Stimulated activated naive CD8-positive, alpha-beta T cell treated with anti-CD3 and anti-CD28 coated beads, Interleukin-15, Interleukin-2, amounts not matched to agents 100 ng/mL and 50 ng/mL, for 24 hours (primary cell): ENCODE results near the gene SIRT7.

Experiments
- H3K27ac Mint-ChIP-seq: one replicate; pipeline ENCODE4 v1.8.0; 2021; ENCODE audit warnings: mild to moderate bottlenecking, mixed read lengths
- H3K27me3 Mint-ChIP-seq: one replicate; pipeline ENCODE4 v1.8.0; 2021; ENCODE audit warnings: mixed read lengths
- H3K36me3 Mint-ChIP-seq: one replicate; pipeline ENCODE4 v1.8.0; 2021; ENCODE audit warnings: low read depth, mixed read lengths
- H3K4me1 Mint-ChIP-seq: one replicate; pipeline ENCODE4 v1.8.0; 2021; ENCODE audit warnings: low read depth, mixed read lengths
- H3K4me3 Mint-ChIP-seq: one replicate; pipeline ENCODE4 v1.8.0; 2021; ENCODE audit warnings: mild to moderate bottlenecking, mixed read lengths
- H3K9me3 Mint-ChIP-seq: one replicate; pipeline ENCODE4 v1.8.0; 2021; ENCODE audit warnings: mixed read lengths

The SIRT7 gene

DNA sequence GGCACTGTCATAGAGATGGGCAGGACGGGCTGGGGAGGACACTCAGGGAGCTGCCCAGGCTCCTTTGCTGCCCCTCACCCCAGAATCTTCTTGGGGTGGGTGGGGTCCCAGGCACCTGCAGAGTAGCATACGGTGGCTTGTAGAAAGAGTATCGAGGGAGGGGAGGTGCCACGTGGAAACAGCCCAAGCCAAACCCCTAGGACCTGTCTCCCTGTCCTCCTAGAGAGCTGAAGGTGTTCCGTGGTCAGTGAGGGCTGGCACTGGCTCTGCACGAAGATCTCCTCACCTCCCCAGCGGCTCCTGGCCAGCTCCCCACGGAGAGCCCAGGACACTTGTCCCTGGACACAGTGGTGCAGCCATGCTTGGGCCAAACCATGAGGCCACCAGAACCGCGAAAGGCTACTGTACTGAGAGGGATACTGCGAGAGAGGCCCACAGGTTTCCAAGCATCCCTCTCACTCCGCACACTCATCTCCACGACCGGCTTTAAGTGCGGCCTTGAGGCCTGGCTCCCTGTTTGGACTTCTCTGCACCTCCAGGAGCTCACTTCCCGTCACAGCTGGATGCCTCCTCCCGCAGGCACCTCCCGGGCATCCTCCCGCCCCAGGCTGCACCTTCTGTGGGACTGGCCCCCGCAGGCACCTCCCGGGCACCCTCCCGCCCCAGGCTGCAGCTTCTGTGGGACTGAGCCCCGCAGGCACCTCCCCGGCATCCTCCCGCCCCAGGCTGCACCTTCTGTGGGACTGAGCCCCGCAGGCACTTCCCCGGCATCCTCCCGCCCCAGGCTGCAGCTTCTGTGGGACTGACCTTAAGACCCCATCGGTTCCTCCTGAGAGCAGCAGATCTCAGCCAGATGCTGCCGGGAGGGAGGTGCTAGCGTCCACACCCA is 11.5 kb upstream of the SIRT7 start:
- H3K27ac Mint-ChIP-seq, result no peak overlapping the region
- H3K27me3 Mint-ChIP-seq, result peaks cover 4% of the 10 kb centered on the region
- peaks cover 13% of the 10 kb centered on the region for H3K36me3 Mint-ChIP-seq
- H3K4me1 Mint-ChIP-seq, result peaks cover 36% of the 10 kb centered on the region
- H3K4me3 Mint-ChIP-seq, result peak overlapping the region; percentile 65
- H3K9me3 Mint-ChIP-seq, result no peaks in the 10 kb centered on the region

DNA sequence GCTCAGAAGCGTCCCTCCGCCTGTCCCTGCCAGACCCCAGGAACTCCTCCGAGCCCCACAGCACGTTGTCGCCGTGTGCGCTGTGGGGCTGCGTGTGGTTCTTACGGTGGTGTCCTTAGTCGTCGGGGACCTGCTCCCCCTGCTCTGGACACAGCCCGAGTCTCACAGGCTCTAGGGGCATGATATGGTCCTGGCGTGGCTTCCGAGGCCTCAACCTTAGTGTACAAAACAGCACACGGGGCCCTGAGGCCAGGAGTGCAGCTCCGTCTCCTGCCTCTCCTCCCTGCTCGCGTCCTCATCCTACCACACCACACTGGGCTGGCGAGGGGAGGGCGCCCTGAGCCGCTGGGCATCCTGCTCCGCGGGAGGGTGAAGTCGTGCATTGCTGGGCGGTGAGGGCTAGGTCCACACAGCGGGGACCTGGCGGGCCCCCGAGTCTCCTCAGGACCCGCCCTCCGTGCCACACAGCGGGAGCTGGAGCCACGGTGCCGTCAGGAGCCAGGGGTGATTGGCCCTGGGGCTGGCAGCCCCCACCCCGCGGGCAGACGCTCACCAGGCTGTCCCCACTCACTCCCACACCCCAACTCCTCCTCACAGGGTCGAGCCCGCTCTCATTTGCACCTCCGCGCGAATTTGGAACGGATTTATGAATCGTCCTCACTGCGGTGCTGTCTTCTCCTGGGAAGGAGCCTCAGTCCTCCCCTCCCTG is 10.7 kb upstream of the SIRT7 start:
- Mint-ChIP-seq H3K27me3 (peaks cover 4% of the 10 kb centered on the region), H3K27ac (no peak overlapping the region), H3K9me3 (no peaks in the 10 kb centered on the region), H3K4me3 (peak overlapping the region; percentile 78), H3K36me3 (peaks cover 8% of the 10 kb centered on the region), H3K4me1 (peaks cover 38% of the 10 kb centered on the region)

DNA sequence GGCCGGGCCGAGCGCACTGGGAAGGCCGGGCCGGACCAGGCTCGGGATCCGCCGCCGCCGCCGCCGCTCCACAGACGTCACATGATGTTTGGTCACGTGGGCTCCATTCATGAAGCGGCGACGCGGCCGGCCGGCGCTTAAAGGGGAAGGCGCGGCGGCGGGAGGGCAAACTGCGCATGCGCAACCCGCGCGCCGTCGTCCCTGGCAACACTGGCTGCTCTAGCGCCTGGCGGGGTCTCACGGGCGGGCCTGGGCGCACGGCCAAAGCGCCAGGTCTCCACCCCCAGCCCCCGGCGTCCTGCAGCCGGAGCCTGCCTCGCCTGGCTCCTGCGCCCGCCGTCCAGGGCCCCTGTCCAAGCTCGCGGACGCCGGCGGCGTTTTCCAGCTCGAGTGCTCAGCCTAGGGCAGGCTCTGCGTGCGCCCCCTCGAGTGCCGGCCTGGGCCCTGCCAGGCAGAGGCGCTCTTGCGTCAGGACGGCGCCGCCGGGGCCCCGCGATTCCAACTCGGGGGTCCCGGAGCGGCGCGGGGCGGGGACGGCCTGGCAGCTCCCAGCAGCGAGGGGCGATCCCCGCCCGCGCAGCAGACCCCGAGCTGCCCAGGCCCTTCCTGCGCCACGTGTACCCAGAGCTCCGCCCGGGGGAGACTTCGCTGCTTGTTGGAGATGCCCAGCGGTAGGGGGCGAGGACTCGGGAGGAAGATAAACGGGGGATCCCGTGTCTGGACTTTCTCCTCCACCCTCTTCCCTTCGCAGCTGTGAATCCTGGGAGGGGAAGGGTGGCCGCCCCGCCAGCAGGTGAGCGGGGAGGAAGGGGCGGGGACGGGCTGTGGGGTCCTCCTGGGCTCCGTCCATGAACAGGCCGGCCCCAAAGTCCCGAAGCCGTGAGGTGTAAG is 9.9 kb upstream of the SIRT7 start, which contains the start of gene MAFG:
Gene MAFG, minus strand, starts transcription at position 83 of the 891 bp plus-strand sequence. CDS start 4,550 bp downstream, outside the sequence.
- Mint-ChIP-seq H3K27me3 (peaks cover 4% of the 10 kb centered on the region), H3K4me3 (peak within 1 kb of the TSS; percentile 86), H3K36me3 (peaks cover 2% of the 10 kb centered on the region), H3K27ac (peak within 1 kb of the TSS; percentile 79), H3K9me3 (no peaks in the 10 kb centered on the region), H3K4me1 (peaks cover 37% of the 10 kb centered on the region)

DNA sequence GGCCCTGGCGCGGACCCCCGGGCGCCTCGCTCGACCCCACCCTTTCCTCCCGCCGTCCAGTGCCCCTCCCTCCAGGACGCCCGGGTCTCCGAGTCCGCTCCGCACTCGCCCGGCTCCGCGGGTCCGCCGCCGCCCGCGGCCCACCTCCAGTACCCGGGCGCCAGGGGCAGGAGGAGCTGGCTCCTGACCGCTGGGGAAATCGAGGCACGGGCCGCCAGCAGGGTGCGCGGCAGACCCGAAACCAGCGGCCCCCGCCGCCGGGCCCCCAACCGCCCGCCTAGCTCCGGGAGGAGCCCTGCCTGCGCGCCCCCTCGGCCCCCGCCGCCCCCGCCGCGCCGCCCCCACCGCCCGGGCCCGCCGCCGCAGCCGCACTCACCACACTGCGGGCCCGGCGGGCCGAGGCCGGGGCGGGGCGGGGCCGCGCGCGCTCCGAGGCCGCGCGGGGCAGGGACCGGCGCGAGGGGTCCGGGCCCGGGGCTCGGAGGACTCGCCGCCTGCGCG is 9.2 kb upstream of the SIRT7 start:
- no peaks in the 10 kb centered on the region for H3K9me3 Mint-ChIP-seq
- no peak overlapping the region for H3K27ac Mint-ChIP-seq
- H3K36me3 Mint-ChIP-seq, result no peaks in the 10 kb centered on the region
- H3K27me3 Mint-ChIP-seq, result peaks cover 4% of the 10 kb centered on the region
- peaks cover 34% of the 10 kb centered on the region for H3K4me1 Mint-ChIP-seq
- peak overlapping the region; percentile 70 for H3K4me3 Mint-ChIP-seq

DNA sequence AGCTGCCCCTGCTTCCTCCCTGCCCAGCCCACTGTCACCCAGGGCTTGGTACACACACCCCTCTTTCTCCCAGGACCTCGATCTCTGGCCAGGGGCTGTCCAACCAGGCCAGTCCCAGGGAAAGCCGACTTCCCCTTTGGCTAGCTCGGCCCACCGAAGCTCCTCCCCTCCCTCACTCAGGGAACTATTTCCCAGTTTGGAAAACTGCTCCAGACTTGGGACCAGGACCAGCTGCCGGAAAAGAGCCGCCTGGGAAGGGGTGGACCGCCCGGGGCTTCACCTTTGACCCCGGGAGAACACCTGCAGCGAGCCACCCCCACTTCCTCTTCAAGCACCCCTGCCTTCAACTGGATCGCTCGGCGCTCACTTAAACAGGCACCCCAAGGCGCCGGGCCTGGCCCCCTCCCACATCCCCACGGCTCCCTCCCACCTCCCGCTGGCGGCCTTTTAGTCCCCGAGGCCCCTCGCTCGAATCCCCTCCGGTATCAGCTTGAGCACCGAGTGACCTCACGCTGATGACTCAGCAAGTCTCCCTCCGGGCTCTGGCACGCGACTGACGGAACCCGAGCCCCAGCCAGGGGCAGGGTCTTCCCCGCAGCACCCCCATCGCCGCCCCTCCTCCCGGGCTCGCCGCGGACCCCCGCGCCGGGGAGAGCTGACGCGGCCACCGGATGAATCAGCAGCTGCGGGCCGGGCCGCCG is 8.6 kb upstream of the SIRT7 start:
- Mint-ChIP-seq H3K27ac (peak overlapping the region; percentile 79), H3K9me3 (no peaks in the 10 kb centered on the region), H3K4me1 (peaks cover 31% of the 10 kb centered on the region)

DNA sequence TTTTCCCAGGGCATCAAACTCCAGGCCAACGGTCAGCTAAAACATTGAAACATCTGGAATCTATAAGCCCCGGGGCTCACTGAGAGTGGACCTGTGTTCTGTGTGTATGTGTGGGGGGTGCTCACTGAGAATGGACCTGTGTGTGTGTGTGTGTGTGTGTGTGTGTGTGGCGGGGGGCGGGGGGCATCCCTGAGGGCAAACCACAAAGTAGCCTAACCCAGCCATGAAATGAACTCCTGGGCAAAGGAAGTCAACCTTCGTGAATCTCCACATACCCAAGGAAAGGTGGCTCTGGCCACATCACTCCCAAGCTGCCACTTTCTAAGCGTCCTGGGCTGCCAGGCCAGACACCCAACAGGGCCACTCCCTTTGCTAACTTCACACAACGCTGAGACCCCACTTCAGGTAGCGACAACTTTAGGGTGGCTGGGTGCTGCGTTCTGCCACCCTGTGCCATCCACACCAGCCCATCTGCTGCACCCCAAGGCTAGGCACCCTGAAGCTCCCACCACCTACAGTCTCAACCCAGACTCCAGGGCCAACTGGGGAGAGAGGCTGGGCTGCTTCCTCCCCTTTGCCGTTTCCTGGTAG is 8.0 kb upstream of the SIRT7 start:
- H3K4me1 Mint-ChIP-seq, result peaks cover 29% of the 10 kb centered on the region
- H3K27me3 Mint-ChIP-seq, result peaks cover 4% of the 10 kb centered on the region
- H3K4me3 Mint-ChIP-seq, result peak overlapping the region; percentile 86
- H3K27ac Mint-ChIP-seq, result peak overlapping the region; percentile 79
- peaks cover 5% of the 10 kb centered on the region for H3K36me3 Mint-ChIP-seq
- no peaks in the 10 kb centered on the region for H3K9me3 Mint-ChIP-seq

More for the DNA sequence above, 8.6 kb upstream of the SIRT7 start:
- Mint-ChIP-seq H3K27me3 (peaks cover 4% of the 10 kb centered on the region), H3K4me3 (peak overlapping the region; percentile 86), H3K36me3 (no peaks in the 10 kb centered on the region)

DNA sequence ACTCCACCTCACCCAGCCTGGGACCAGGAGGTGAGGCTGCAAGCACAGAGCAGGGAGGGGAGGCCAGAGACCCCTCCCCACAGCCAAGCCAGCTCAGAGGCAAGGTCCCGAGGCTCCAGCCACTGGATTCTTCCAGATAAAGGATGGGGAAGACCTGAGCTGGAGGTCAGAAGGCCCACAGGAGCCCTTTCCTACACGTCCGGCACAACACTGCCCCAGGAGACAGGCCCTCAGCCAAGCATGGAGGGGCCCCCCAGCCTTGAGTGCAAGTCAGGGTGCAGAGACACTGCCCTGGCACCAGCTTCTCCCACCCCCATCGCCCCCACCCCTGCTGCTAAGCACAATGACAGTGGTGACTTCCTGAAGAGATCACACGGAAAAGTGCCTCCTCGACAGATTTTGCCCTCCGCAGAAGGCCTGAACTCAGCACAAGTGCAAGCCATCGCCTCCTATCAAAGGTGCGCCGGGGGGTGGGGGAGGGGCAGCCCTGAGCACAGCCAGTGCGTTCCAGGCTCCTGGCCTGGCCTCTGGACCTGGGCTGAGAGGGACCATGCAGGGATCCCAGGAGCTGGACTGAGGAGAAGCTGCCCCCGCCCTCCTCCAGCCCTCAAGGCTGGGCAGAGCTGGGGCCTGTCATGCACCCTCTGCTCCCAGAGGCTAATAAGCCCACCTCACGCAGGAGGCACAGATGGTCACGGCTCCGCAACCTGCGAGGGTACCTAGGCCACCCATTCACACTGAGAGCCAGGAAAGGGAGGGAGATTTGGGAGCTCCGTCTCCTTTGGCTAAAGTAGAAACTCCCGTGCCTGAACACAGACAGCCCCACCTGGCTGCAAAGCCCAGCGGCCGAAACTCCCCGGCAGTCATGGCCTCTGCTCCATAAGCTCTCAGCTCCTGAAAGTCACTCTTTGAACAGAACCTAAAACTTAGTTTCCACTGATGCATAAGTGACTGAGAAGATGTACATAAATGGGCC is 6.9 kb upstream of the SIRT7 start:
- Mint-ChIP-seq H3K9me3 (no peaks in the 10 kb centered on the region), H3K27me3 (peaks cover 4% of the 10 kb centered on the region), H3K4me3 (peak overlapping the region; percentile 23), H3K4me1 (peaks cover 24% of the 10 kb centered on the region), H3K27ac (no peak overlapping the region), H3K36me3 (peaks cover 5% of the 10 kb centered on the region)

DNA sequence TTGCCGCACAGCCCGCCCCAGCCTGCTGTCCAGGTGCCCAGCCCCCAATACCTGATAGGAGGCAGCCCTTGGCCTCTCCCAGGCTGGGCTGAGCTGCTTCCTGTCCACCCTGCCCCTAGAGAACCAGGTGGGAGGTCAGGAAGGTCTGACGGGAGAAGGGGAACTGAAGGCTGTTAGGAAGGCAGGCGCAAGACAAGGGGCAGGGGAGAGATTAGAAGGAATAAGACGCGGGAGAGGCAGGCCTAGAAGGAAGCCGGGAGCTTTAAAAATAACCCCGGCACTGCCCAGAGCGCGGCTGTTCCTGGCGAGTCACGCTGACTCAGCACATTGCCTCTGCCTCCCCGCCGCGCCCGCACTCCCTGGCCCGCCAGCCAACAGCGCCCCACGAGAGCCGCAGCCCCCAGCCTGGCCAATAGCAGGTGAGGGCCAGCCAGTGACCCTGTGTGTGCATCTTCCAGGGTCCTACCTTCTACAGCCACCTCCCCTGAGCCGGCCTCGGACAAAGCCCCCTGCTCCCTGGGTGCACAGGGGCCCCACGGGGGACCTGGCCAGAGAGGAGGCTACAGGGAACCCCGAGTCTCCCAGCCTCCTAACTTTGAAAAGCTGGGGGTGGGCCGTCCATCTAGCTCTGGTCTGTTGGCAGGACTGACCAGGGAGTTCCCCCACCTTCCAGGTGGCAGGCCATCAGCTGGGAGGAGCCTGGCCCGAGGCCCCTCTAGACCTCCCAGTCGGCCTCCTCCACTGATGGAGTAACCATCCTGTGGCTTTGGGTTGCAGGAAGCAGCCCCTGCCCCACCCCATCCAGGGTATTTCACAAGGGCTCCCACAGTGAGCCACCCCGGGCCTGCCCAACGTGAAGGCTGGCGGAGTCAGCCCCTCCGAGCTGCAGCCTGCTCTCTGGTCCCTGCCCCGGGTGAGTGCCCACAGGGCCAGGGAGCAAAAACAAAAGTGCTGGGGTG is 5.6 kb upstream of the SIRT7 start:
- Mint-ChIP-seq H3K4me3 (no peak overlapping the region), H3K27ac (no peak overlapping the region)

DNA sequence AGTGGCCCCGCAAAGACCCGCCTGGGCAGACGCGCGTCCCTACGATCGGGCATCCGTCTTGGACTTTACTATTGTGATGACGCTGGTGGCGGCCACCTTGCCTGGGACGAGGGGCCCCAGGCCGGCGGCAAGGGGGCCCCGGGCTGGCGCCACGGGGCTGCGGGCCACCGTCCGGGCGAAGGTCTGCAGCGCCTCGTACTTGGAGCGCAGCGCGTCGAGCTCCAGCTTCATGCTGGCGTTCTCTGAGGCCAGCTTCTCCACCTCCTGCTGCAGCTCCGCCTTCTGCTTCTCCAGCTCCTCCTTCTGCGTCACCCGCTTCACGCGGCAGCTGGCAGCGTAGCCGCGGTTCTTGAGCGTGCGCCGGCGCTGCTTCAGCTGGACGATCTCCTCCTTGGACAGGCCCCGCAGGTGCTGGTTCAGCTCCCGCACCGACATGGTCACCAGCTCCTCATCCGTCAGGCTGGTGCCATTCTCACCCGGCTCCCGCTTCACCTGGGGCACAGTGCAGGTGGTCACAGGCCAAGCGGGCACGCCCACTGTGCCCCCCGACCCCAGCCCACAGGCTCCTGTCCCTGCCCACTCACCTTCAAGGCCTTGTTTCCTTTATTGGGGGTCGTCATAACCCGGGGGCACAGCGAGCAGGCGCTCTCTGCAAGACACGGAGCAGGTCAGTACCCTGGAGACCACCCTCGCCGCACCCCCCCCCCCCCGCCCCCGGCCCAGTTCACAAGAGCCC is 4.8 kb upstream of the SIRT7 start:
- H3K36me3 Mint-ChIP-seq, result peaks cover 12% of the 10 kb centered on the region
- no peaks in the 10 kb centered on the region for H3K27me3 Mint-ChIP-seq
- no peak overlapping the region for H3K27ac Mint-ChIP-seq
- no peak overlapping the region for H3K4me3 Mint-ChIP-seq
- no peaks in the 10 kb centered on the region for H3K9me3 Mint-ChIP-seq
- H3K4me1 Mint-ChIP-seq, result peaks cover 30% of the 10 kb centered on the region

More for the DNA sequence above, 5.6 kb upstream of the SIRT7 start:
- H3K9me3 Mint-ChIP-seq, result no peaks in the 10 kb centered on the region
- H3K27me3 Mint-ChIP-seq, result no peaks in the 10 kb centered on the region
- peaks cover 12% of the 10 kb centered on the region for H3K36me3 Mint-ChIP-seq
- H3K4me1 Mint-ChIP-seq, result peaks cover 24% of the 10 kb centered on the region

DNA sequence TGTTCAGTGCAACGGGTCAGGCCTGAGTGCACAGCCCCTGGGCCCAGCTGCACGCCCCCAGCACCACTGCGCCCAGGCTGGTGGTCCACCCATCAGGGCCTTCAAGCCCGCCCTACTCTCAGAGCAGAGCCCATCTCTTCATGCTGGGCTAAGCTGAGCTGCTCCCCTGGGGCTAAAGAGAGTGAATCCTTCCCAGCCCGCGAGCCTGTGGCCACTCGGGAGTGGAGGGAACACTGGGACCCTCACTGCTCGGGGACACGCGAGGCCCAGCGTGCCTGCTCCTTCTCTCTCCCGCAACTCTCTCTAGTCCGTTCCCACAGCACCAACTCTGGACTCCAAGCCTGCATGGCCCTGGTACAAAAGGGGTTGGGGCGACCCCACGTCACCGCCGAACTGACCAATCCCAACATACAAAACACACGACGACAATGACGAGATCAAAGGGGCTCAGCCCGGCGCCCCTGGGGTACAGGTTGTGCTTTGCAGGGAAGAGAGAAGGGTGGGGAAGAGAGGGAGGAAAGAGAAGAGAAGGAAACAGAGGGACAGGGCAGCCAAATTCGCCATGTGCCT is 4.1 kb upstream of the SIRT7 start:
- H3K27me3 Mint-ChIP-seq, result no peaks in the 10 kb centered on the region
- no peaks in the 10 kb centered on the region for H3K9me3 Mint-ChIP-seq
- H3K36me3 Mint-ChIP-seq, result peaks cover 15% of the 10 kb centered on the region
- no peak overlapping the region for H3K4me3 Mint-ChIP-seq
- peaks cover 33% of the 10 kb centered on the region for H3K4me1 Mint-ChIP-seq
- H3K27ac Mint-ChIP-seq, result no peak overlapping the region

DNA sequence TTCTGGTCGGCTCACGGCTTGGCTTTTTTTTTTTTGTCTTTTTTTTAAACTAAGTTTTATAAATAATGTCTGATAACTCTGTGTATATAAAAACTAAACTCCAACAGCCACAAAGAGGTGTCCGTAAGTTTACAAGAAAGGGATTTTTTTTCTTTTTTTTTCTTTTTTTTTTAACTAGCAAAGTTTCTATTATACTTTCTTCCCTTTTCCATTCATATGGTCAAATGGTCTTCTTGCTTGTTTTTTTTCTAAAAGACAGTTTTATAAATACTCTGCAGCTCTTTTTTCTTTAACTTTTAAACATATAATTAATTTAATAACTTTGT is 3.5 kb upstream of the SIRT7 start:
- Mint-ChIP-seq H3K27me3 (no peaks in the 10 kb centered on the region), H3K27ac (no peak overlapping the region), H3K4me3 (no peak overlapping the region), H3K4me1 (peaks cover 38% of the 10 kb centered on the region), H3K9me3 (no peaks in the 10 kb centered on the region), H3K36me3 (peaks cover 19% of the 10 kb centered on the region)
